Liver (tissue), 3 donors: ENCODE measurements around the gene FYB1.

Experiments
- EGR1 ChIP-seq, 2 donors: IDR thresholded peaks; 2 replicates each; pipeline ENCODE4 v1.6.1; 2016 to 2018; ENCODE audit warnings: antibody characterized with exemption in 2 of 2, low read depth in 2 of 2
- JUND ChIP-seq, 2 donors: IDR thresholded peaks; 2 replicates each; pipeline ENCODE4 v1.6.1; 2016; ENCODE audit warnings: antibody characterized with exemption in 2 of 2
- RAD21 ChIP-seq, 2 donors: IDR thresholded peaks; 2 replicates each; pipeline ENCODE4 v1.6.1; 2016; ENCODE audit warnings: antibody characterized with exemption in 2 of 2, mild to moderate bottlenecking in 2 of 2
- REST ChIP-seq: IDR thresholded peaks from 2 replicates; pipeline ENCODE4 v1.6.1; 2016; ENCODE audit warnings: antibody characterized with exemption, mild to moderate bottlenecking
- SP1 ChIP-seq: IDR thresholded peaks from 2 replicates; pipeline ENCODE4 v1.6.1; 2018; ENCODE audit warnings: antibody characterized with exemption, mild to moderate bottlenecking
- TAF1 ChIP-seq: conservative IDR thresholded peaks from 2 replicates; pipeline ENCODE4 v1.6.1; 2016; ENCODE audit warnings: antibody characterized with exemption, mild to moderate bottlenecking
- YY1 ChIP-seq: IDR thresholded peaks from 2 replicates; pipeline ENCODE4 v1.6.1; 2016; ENCODE audit warnings: antibody characterized with exemption, mild to moderate bottlenecking
- ZBTB33 ChIP-seq: IDR thresholded peaks from 2 replicates; pipeline ENCODE4 v1.6.1; 2016; ENCODE audit warnings: antibody characterized with exemption
- TF ChIP-seq, protein P1 (sequence below): fragments of 150-350 bp; IDR thresholded peaks from 2 replicates; pipeline ENCODE4 v1.5.1; 2017; ENCODE audit warnings: improper control_type of control experiment, low read depth, low read length; ENCODE audit not compliant: missing input control
- TF ChIP-seq, protein P2 (sequence below): IDR thresholded peaks from 2 replicates; pipeline ENCODE4 v1.6.1; 2016; ENCODE audit warnings: antibody characterized with exemption
- TF ChIP-seq, protein P3 (sequence below): IDR thresholded peaks from 2 replicates; pipeline ENCODE4 v1.6.1; 2016; ENCODE audit warnings: antibody characterized with exemption
- donor health status: healthy.
- donor health status: healthy.

GRCh38 chr5:39219437-39219836, at the start of gene FYB1:
- TF ChIP-seq, protein P1, sequence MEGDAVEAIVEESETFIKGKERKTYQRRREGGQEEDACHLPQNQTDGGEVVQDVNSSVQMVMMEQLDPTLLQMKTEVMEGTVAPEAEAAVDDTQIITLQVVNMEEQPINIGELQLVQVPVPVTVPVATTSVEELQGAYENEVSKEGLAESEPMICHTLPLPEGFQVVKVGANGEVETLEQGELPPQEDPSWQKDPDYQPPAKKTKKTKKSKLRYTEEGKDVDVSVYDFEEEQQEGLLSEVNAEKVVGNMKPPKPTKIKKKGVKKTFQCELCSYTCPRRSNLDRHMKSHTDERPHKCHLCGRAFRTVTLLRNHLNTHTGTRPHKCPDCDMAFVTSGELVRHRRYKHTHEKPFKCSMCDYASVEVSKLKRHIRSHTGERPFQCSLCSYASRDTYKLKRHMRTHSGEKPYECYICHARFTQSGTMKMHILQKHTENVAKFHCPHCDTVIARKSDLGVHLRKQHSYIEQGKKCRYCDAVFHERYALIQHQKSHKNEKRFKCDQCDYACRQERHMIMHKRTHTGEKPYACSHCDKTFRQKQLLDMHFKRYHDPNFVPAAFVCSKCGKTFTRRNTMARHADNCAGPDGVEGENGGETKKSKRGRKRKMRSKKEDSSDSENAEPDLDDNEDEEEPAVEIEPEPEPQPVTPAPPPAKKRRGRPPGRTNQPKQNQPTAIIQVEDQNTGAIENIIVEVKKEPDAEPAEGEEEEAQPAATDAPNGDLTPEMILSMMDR, result no peak
- TF ChIP-seq JUND (IDR thresholded peaks at IDR 0.05) (no peak), SP1 (no peak), YY1 (peak; percentile 37), REST (no peak), EGR1 (IDR thresholded peaks at IDR 0.05; ENCODE audit: low read depth in 2 of 2) (no peak), ZBTB33 (no peak), TAF1 (no peak), RAD21 (IDR thresholded peaks at IDR 0.05) (no peak)
- TF ChIP-seq, protein P2, sequence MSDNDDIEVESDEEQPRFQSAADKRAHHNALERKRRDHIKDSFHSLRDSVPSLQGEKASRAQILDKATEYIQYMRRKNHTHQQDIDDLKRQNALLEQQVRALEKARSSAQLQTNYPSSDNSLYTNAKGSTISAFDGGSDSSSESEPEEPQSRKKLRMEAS, result peak; percentile 17
- TF ChIP-seq, protein P3, sequence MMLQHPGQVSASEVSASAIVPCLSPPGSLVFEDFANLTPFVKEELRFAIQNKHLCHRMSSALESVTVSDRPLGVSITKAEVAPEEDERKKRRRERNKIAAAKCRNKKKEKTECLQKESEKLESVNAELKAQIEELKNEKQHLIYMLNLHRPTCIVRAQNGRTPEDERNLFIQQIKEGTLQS, result no peak
